Right ventricle myocardium inferior (tissue), 1 donor: ENCODE results near the gene MIS18A. TPM values are rescaled to one million over a fixed set of nuclear protein-coding genes. Genes with fewer than 3 reads are reported as not detected.
"Not testable (repeated sequence)": the region's sequence is repeated elsewhere in the genome, so short reads cannot be mapped to it uniquely, and the experiment has no call there.

ENCODE experiments used
- ATAC-seq: fragments of 200-7000 bp; cut with Tn5 transposase; one replicate; pipeline ENCODE4 v1.9.1; 2020; ENCODE audit warnings: mild to moderate bottlenecking, moderate library complexity
- DNase-seq: peaks from one replicate; pipeline ENCODE4 v3.0.0; 2021; ENCODE audit errors: missing footprints
- intact Hi-C: fragments of 100-400 bp; cut with DNase I; formaldehyde crosslinking; loops from one replicate; pipeline ENCODE4 v1.11.0; 2022
- total RNA-seq: library from RNA; stranded (reverse); fragmentation: NEBNext Ultra II Directional; extraction: Animal tissue kit (Norgen Biotek cat#: 25700); gene quantifications from one replicate; pipeline ENCODE4 v1.2.1, GENCODE V29; 2021
- donor health status: DM: no; HTN: yes; CAD: no; lungs with severe emphysema.

The MIS18A gene
- total RNA-seq, 1 donor from 2014 or later, result 2.0 TPM

DNA sequence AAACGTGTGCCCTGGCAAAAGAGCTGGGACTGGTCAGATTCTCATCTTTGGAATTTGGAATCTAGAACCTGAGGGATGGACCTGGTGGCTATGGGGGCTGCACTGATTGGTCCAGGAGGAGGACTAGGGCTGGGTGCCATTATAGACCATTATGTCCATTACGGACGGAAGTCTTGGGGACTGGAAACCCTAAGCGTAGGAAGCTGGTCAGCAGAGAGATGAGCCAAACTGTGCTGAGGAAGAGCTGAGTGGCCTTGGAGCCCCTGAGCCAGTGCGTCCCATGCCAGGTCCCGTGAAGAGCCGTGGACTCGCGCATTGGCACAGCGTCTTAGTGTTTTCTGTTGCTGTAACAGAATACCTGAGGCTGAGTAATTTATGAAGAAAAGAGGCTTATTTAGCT, 29.8 kb upstream of the MIS18A start:
- ATAC-seq (no peak), DNase-seq (no peak)
- intact Hi-C loops, result no loop called here

DNA sequence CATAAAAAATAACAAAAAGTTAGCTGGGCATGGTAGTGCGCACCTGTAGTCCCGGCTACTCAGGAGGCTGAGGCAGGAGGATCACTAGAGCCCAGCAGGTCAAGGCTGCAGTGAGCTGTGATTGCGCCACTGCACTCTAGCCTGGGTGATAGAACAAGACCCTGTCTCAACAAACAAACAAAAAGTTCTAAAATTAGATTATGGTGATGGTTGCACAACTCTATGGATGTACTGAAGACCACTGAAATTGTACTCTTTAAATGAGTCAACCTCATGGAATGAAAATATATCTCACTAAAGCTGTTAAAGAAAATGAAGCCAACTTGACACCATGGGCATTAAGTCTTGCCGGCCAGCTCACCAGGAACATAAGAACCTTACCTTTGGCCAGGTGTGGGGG, 28.9 kb upstream of the MIS18A start:
- DNase-seq (no peak), ATAC-seq (no peak)
- intact Hi-C loops, result no loop called here

GRCh38 chr21:32306021-32306780, 27.4 kb upstream of the MIS18A start:
- DNase-seq (no peak), ATAC-seq (no peak)
- intact Hi-C loops, result no loop called here

GRCh38 chr21:32304998-32305397, 26.1 kb upstream of the MIS18A start:
- DNase-seq (no peak), ATAC-seq (no peak)
- intact Hi-C loops, result no loop called here

GRCh38 chr21:32303385-32303784, 24.5 kb upstream of the MIS18A start:
- ATAC-seq, result no peak
- no peak for DNase-seq
- intact Hi-C loops, result no loop called here

DNA sequence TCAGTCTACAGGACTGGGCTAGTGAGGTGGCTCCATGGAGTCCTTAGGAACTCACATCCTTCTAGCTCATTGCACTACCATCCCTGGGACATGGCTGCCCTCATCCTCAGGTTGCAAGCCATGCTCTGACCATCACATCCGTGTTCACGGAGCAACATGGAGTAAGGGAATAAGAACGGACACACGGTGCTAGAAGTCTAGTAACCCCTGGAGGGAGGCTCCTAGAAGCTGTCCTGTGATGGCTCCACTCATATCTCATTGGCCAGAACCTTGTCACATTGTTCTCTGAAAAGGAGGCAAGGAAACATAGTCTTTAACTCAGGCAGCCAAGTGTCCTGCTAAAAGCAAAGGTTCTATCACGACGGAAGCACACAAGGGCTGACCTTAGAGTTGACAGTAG, 23.7 kb upstream of the MIS18A start:
- intact Hi-C loops, result no loop called here
- no peak for DNase-seq
- no peak for ATAC-seq

- DNase-seq (no peak), ATAC-seq (no peak)
- intact Hi-C loops, result no loop called here
These were observed 22.7 kb upstream of the MIS18A start for GRCh38 chr21:32301596-32301995.

GRCh38 chr21:32300117-32300681, 21.4 kb upstream of the MIS18A start:
- DNase-seq (no peak), ATAC-seq (no peak)
- intact Hi-C loops, result no loop called here

- no peak for DNase-seq
- intact Hi-C loops, result no loop called here
- ATAC-seq, result no peak
These were observed 20.8 kb upstream of the MIS18A start for GRCh38 chr21:32299695-32300094.

GRCh38 chr21:32298658-32299081, 19.8 kb upstream of the MIS18A start, which contains the start of gene MRAP:
MRAP (plus strand) TSS chr21:32298855; CDS start chr21:32298972, 117 bp downstream.
- DNase-seq (no peak), ATAC-seq (peak; percentile 48)
- intact Hi-C loops, result no loop called here

- ATAC-seq (peak; percentile 81), DNase-seq (no peak)
- intact Hi-C loops, result no loop called here
These were observed 19.3 kb upstream of the MIS18A start for GRCh38 chr21:32298148-32298559.

- no peak for ATAC-seq
These were observed 18.6 kb upstream of the MIS18A start for GRCh38 chr21:32297449-32297848.

DNA sequence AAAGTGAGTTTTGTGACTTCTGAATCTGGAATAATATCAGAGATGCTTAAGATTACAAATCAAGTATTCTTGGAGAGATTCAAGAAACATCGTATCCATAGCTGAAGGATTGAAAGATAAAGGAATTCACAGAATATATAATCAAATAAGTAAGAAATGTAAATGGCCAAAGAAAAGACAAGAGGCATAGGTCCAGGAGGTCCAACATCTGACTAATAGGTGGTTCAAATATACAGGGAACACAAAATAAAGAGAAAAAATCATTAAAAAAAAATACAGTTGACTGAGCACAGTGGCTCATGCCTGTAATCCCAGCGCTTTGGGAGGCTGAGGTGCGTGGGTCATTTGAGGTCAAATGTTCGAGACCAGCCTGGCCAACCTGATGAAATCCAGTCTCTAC, 6.6 kb upstream of the MIS18A start:
- ATAC-seq, result no peak
- intact Hi-C loops, result no loop called here
- no peak for DNase-seq

More at GRCh38 chr21:32297449-32297848, 18.6 kb upstream of the MIS18A start:
- intact Hi-C loops, result no loop called here
- DNase-seq, result no peak

DNA sequence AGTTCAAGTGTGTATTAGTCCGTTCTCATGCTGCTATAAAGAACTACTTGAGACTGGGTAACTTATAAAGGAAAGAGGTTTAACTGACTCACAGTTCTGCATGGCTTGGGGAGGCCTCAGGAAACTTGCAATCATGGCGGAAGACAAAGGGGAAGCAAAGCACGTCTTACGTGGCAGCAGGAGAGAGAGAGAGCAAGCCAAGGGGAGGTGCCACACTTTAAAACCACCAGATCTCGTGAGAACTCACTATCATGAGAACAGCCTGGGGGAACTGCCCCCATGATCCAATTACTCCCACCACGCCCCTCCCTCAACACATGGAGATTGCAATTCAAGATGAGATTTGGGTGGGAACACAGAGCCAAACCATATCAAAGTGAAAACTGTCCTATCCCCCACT, 4.1 kb upstream of the MIS18A start:
- ATAC-seq (no peak), DNase-seq (no peak)
- intact Hi-C loops, result no loop called here

DNA sequence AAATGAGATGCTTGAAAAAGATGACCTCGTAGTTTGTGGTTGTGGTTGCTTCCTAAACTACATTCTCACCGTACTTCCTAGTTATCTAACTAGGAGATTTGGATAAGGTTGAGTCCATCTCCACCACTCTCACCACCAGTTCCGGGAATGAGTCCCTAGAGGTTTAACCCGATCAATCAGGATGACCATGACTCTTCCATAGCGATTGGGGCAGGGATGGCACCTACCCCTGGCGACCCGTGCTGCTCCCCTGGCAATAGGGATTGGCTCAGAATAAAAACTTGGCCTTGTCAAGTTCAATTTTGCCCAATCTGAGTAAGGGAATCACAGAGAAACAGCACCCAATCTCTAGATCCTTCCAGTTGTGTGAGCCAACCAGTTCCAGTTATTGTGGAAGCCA, 2.7 kb upstream of the MIS18A start:
- intact Hi-C loops, result no loop called here
- DNase-seq, result no peak

DNA sequence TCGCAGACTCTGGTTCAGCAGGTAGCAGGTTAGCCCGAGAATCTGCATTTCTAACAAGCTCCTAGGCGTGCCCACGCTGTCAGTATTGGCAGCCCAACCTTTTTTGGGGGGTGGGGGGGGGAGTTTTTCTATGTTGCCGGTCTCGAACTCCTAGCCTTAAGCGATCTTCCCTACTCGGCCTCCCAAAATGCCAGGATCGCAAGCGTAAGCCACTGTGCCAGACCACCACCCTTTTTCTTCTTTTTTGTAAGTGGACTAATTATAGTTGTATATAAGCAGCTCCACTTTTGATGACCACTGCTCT, 480 bp upstream of the MIS18A start:
- no peak for ATAC-seq
- intact Hi-C loops, result no loop called here

More for the DNA sequence above, 2.7 kb upstream of the MIS18A start:
- ATAC-seq, result no peak

DNA sequence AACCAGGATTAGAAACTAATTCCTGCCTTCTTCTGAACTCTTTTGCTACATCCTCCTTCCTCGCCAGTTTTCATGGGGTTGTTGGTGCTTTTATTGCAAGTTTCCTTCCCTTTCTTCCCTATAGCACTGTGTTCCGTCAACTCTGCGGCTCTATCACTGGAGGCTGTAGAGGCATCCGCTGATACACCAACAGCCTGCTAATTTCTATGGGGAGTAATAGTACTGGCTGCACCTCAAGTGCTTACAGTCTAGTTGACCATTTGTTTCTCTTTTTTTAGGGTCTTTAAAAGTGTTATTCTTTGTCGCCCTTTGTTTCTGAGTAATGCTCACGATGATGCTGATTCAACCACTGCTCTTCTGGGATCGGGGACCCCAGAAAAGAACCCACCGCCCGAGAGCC, 746 bp downstream of the MIS18A start:
- no peak for DNase-seq
- no peak for ATAC-seq
- intact Hi-C loops, result no loop called here

More for the DNA sequence above, 480 bp upstream of the MIS18A start:
- DNase-seq, result no peak

DNA sequence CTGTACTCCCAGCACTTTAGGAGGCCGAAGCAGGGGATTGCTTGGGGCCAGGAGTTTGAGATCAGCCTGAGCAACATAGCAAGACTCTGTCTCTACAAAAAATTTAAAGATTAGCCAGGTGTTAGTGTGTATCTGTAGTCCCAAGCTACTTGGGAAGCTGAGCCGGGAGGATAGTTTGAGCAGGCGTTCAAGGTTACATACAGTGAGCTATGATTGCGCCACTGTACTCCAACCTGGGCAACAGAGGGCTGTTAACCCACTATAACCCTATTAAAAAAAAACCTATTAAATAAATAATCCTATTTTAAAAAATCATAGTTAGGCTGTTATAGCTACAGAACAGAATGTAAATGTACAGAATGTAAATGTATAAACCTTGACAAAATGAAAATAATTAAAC, 2.2 kb downstream of the MIS18A start:
- ATAC-seq, result no peak
- no peak for DNase-seq
- intact Hi-C loops, result no loop called here

GRCh38 chr21:32270748-32271147, 8.1 kb downstream of the MIS18A start:
- intact Hi-C loops, result no loop called here
- ATAC-seq (no peak), DNase-seq (no peak)

- intact Hi-C loops, DNase-seq, ATAC-seq: not testable (repeated sequence)
These were observed 13.5 kb downstream of the MIS18A start for GRCh38 chr21:32265321-32265720.

DNA sequence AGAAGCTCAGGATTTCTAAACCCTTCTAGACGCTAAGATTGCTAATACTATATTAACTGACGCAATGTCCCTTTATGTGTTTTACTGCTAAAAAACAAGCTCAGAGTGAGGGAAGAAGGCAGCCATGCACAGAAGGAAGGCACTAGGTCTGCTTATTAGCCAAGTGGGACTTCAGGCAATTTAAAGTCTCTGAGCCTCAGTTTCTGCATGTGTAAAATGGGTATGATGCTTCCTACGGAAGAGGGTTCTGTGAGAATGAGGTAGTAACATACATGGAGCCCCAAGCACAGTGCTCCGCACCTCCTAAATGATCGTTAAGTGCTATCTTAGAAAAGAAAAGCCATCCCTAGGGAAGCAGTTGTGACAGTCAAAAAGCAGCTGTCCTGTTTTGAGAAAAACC, 16.9 kb downstream of the MIS18A start:
- intact Hi-C loops, result no loop called here
- no peak for ATAC-seq
- no peak for DNase-seq
